Measurements from ENCODE around the gene ATMIN. TPM values are rescaled to one million over a fixed set of nuclear protein-coding genes. Genes with fewer than 3 reads are reported as not detected.
A peak's percentile ranks its signal among the peaks of the same experiment; 100 is the strongest.

ATMIN gene
- total RNA-seq, 5 donors from 2014 or later (not counting 1 experiment from before 2014, with no cell fraction given) = 30.2 to 36.2 (median 31.8) TPM

DNA sequence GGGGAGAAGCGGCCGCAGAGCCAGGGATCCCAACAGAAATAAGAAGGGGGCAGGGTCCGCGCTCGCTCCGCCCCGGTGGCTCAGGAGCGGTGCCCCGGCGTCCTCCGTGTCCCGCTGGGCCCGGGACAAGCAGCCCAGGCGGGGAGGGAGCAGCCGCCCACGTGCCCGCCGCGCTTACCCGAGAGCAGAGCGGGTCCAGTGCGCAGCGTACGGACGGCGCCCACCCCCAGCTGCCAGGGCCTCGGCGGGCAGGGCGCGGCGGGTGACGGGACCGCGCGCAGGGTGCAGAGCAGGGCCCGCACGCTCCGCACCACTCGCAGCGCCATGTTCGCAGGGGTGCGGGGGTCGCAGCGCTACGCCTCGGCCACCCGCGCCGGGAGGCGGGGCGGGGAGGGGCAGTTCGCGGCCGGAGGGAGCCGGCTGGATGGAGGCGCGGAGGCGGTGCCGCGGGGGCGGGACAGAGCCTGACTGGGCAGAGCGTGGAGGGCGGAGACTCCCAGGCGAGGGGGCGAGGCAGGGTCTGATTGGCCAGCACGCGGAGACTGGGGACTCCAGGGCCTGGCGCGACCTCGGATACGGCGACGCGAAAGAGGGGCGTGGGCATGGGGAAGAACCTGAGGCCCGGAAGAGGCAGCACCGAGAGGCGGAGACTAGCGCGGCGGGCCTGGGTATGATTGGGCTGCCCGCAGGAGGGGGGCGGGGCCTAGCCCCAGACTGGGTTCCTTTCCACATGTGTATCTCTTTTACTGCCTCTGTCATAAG, 60.5 kb downstream of the ATMIN start, which contains the start of gene GCSH:
Gene GCSH (minus strand): TSS at position 443 of the 762 bp plus-strand sequence. CDS start 117 bp downstream, at position 326.
- POLR2A ChIA-PET = no interaction called here
- H3K4me3 Mint-ChIP-seq = peak within 1 kb of the TSS; percentile 61 to 83 (median 79)
- H3K27ac ChIP-seq (ENCODE audit: low read length) = peak within 1 kb of the TSS; percentile 26

DNA sequence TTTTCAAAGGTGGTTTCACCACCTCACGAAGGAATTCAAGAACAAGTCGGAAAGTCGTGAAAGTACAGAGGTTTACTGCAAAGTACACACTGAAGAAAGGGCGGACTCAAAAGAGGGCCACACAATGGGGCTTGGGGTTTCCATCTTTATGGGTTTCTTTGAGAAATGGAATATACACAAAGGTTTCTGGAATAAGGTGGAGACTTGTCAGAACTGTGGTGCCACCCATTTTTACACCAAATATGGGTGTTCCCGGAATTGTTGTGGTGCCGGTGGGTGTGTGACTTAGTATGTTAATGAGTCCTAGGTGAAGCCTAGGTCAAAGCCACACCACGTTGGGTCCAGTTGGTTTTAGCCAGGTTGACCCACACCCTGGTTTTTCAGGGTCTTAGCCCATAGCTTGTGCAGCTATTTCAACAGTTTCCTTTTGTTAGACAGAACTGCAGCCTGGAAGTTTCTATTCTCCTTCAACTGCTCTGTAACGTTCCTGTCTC, 61.1 kb downstream of the ATMIN start:
- Histone ChIP-seq H3K4me3 (ENCODE audit: control insufficient read depth in 1 of 2, extremely low read depth in 1 of 2, low read length in 1 of 2) (peak overlapping the region in 1 of 2 donors; percentile 7), H3K4me1 (ENCODE audit: control insufficient read depth in 1 of 2, extremely low read depth in 1 of 2, insufficient read depth in 2 of 2, low read length in 2 of 2) (peaks cover 4 to 14% of the 10 kb centered on the region in 2 experiments), H3K27ac (ENCODE audit: low read length) (peak overlapping the region; percentile 26), H3K9me3 (no peaks in the 10 kb centered on the region), H3K27me3 (replicated peaks in 1 of 2; ENCODE audit: control insufficient read depth in 2 of 2, extremely low read depth in 1 of 2, insufficient read depth in 2 of 2, low read length in 1 of 2) (peaks cover 0 to 3% of the 10 kb centered on the region in 2 experiments), H3K36me3 (ENCODE audit: control insufficient read depth in 2 of 2, extremely low read depth in 1 of 2, insufficient read depth in 1 of 2, low read length in 1 of 2) (no peaks in the 10 kb centered on the region)
- Mint-ChIP-seq H3K4me3 (peak overlapping the region; percentile 61 to 83 (median 78)), H3K27ac (peak overlapping the region; percentile 12 to 46), H3K36me3 (no peaks in the 10 kb centered on the region), H3K27me3 (no peaks in the 10 kb centered on the region), H3K4me1 (peaks cover 10 to 15% (median 12%) of the 10 kb centered on the region in 3 donors), H3K9me3 (no peaks in the 10 kb centered on the region)
- ChIA-PET CTCF (no interaction called here), POLR2A (no interaction called here)
- 94% methylated on average over 2 of the region's 8 CpGs for WGBS (ENCODE audit: insufficient coverage)
- ATAC-seq (replicated peaks in 1 of 4) = no peak
- DNase-seq = peak in 1 of 35 experiments; percentile 4

More for the DNA sequence above, 60.5 kb downstream of the ATMIN start, which contains the start of gene GCSH:
- peak; percentile 96 to 99 (median 98) for ATAC-seq (replicated peaks in 1 of 4)
- no peaks in the 10 kb centered on the region for H3K36me3 ChIP-seq (ENCODE audit: control insufficient read depth in 2 of 2, extremely low read depth in 1 of 2, insufficient read depth in 1 of 2, low read length in 1 of 2)
- CTCF ChIA-PET = no interaction called here
- under 1% methylated on average over 49 of the region's 83 CpGs for WGBS (ENCODE audit: insufficient coverage)
- Mint-ChIP-seq H3K4me1 (peaks cover 10 to 15% (median 12%) of the 10 kb centered on the region in 3 donors), H3K36me3 (no peaks in the 10 kb centered on the region), H3K27me3 (no peaks in the 10 kb centered on the region), H3K27ac (peak within 1 kb of the TSS; percentile 12 to 46), H3K9me3 (no peaks in the 10 kb centered on the region)
- peaks cover 4 to 14% of the 10 kb centered on the region in 2 experiments for H3K4me1 ChIP-seq (ENCODE audit: control insufficient read depth in 1 of 2, extremely low read depth in 1 of 2, insufficient read depth in 2 of 2, low read length in 2 of 2)
- DNase-seq = peak; percentile 92 to 100 (median 99)
- H3K9me3 ChIP-seq = no peaks in the 10 kb centered on the region
- H3K4me3 ChIP-seq (ENCODE audit: control insufficient read depth in 1 of 2, extremely low read depth in 1 of 2, low read length in 1 of 2) = peak within 1 kb of the TSS; percentile 71 to 72
- peaks cover 0 to 3% of the 10 kb centered on the region in 2 experiments for H3K27me3 ChIP-seq (replicated peaks in 1 of 2; ENCODE audit: control insufficient read depth in 2 of 2, extremely low read depth in 1 of 2, insufficient read depth in 2 of 2, low read length in 1 of 2)

Other genes with a start within 250 kb of the ATMIN start
- gene CDYL2, start 231.2 kb upstream of the ATMIN start, total RNA-seq = 10 to 100 TPM; 15.4 to 45.4 (median 32.1) TPM
- gene CMC2, start 29.0 kb upstream of the ATMIN start, total RNA-seq = 10 to 100 TPM; 29.9 to 56.1 (median 38.1) TPM
- gene CENPN, start 28.6 kb upstream of the ATMIN start, total RNA-seq = 1 to 10 TPM; 1.3 to 9.0 (median 2.8) TPM
- gene C16orf46, start 41.4 kb downstream of the ATMIN start, total RNA-seq = under 1 TPM in 4 of 5 donors, not detected in 1; 0.26 to 0.96 (median 0.36) TPM
- 1 to 10 TPM; 2.8 to 5.4 (median 4.2) TPM for gene GCSH, start 60.6 kb downstream of the ATMIN start, total RNA-seq
- gene BCO1, start 202.8 kb downstream of the ATMIN start, total RNA-seq = not detected